Kasumi-1 (cell line): ENCODE measurements around the gene DUSP9.
A peak's percentile ranks its signal among the peaks of the same experiment; 100 is the strongest.
"Not testable (repeated sequence)": the region's sequence is repeated elsewhere in the genome, so short reads cannot be mapped to it uniquely, and the experiment has no call there.

Experiments used
- DNase-seq, 2 experiments: peaks; one replicate each; lab custom pipeline; 2025; lab: John Stamatoyannopoulos, UW

The DUSP9 gene

GRCh38 chrX:153646620-153647373, at the start of gene DUSP9:
DUSP9 (plus strand) TSS chrX:153647203; CDS start chrX:153647954, 751 bp downstream.
- DNase-seq: peak in 1 of 2 experiments; percentile 4

- DNase-seq: peak; percentile 52 to 61
These were observed 48.3 kb upstream of the DUSP9 start, which contains the start of gene CCNQ for GRCh38 chrX:153598541-153599191. CCNQ (minus strand) TSS chrX:153599139; CDS start chrX:153599073, 66 bp downstream.

- DNase-seq: peak; percentile 52 to 61
These were observed 47.6 kb upstream of the DUSP9 start for GRCh38 chrX:153599192-153600031.

- peak; percentile 24 to 36 for DNase-seq
These were observed 47.0 kb upstream of the DUSP9 start for GRCh38 chrX:153600032-153600373.

- no peak for DNase-seq
These were observed 46.1 kb upstream of the DUSP9 start for GRCh38 chrX:153600921-153601320.

GRCh38 chrX:153601511-153602110, 45.4 kb upstream of the DUSP9 start:
- DNase-seq: no peak

GRCh38 chrX:153602601-153603000, 44.4 kb upstream of the DUSP9 start:
- no peak for DNase-seq

- no peak for DNase-seq
These were observed 43.8 kb upstream of the DUSP9 start for GRCh38 chrX:153603131-153603656.

- not testable (repeated sequence) for DNase-seq
These were observed 42.2 kb upstream of the DUSP9 start for GRCh38 chrX:153604666-153605380.

GRCh38 chrX:153606503-153606902, 40.5 kb upstream of the DUSP9 start:
- DNase-seq: no peak

- DNase-seq: no peak
These were observed 38.6 kb upstream of the DUSP9 start for GRCh38 chrX:153608376-153608775.

GRCh38 chrX:153608806-153609205, 38.2 kb upstream of the DUSP9 start:
- DNase-seq: no peak

- DNase-seq: peak; percentile 21 to 35
These were observed 36.8 kb upstream of the DUSP9 start for GRCh38 chrX:153609917-153610835.

- no peak for DNase-seq
These were observed 36.2 kb upstream of the DUSP9 start for GRCh38 chrX:153610836-153611213.

GRCh38 chrX:153611298-153612095, 35.5 kb upstream of the DUSP9 start:
- DNase-seq: no peak

GRCh38 chrX:153612413-153612812, 34.6 kb upstream of the DUSP9 start:
- DNase-seq: no peak

- DNase-seq: no peak
These were observed 32.2 kb upstream of the DUSP9 start for GRCh38 chrX:153614818-153615217.

GRCh38 chrX:153620576-153620975, 26.4 kb upstream of the DUSP9 start:
- no peak for DNase-seq

- no peak for DNase-seq
These were observed 24.9 kb upstream of the DUSP9 start for GRCh38 chrX:153621949-153622598.
